HepG2 (cell line): ENCODE results near the gene ZNF644. TPM values are rescaled to one million over a fixed set of nuclear protein-coding genes. Genes with fewer than 3 reads are reported as not detected.

ENCODE experiments used
- ATF6 ChIP-seq: sonication (generic); formaldehyde crosslinking; conservative IDR thresholded peaks from 2 replicates; pipeline ENCODE4 v1.4.0; 2020; ENCODE audit warnings: missing genetic modification reagents
- ETV6 ChIP-seq: sonication (generic); formaldehyde crosslinking; conservative IDR thresholded peaks from 2 replicates; pipeline ENCODE4 v1.4.0; 2020; ENCODE audit warnings: missing genetic modification reagents
- FOSL2 ChIP-seq: sonication (generic); formaldehyde crosslinking; IDR thresholded peaks from 2 replicates; pipeline ENCODE4 v1.4.0; 2020; ENCODE audit warnings: missing genetic modification reagents
- KDM6A ChIP-seq: IDR thresholded peaks from 2 replicates; pipeline ENCODE4 v1.6.1; 2016; ENCODE audit warnings: low read depth
- PAF1 ChIP-seq: IDR thresholded peaks from 2 replicates; pipeline ENCODE4 v1.6.1; 2016; ENCODE audit warnings: missing genetic modification reagents, missing compliant biosample characterization
- POGZ ChIP-seq: sonication (generic); formaldehyde crosslinking; IDR thresholded peaks from 2 replicates; pipeline ENCODE4 v1.4.0; 2020; ENCODE audit warnings: mild to moderate bottlenecking, missing genetic modification reagents
- RNF2 ChIP-seq: fragments of 450-650 bp; conservative IDR thresholded peaks from 2 replicates; pipeline ENCODE4 v1.6.1; 2016; ENCODE audit warnings: low read depth
- SOX13 ChIP-seq, 3 experiments: fragments of 450-650 bp in 1 of 3; sonication (generic) in 1 of 3; formaldehyde crosslinking in 1 of 3; IDR thresholded peaks in 2 of 3; conservative IDR thresholded peaks in 1 of 3; 2 replicates each; pipeline versions ENCODE4 v1.5.0 to v1.6.1; 2016 to 2020; ENCODE audit warnings: antibody characterized with exemption in 1 of 3, mild to moderate bottlenecking in 1 of 3, missing compliant biosample characterization in 1 of 3, missing genetic modification reagents in 1 of 3, moderate library complexity in 1 of 3
- ZBED4 ChIP-seq: sonication (generic); formaldehyde crosslinking; IDR thresholded peaks from 2 replicates; pipeline ENCODE4 v1.4.0; 2020; ENCODE audit warnings: missing genetic modification reagents, borderline replicate concordance
- ZBTB10 ChIP-seq: sonication (generic); formaldehyde crosslinking; IDR thresholded peaks from 2 replicates; pipeline ENCODE4 v1.4.0; 2020; ENCODE audit warnings: missing genetic modification reagents, borderline replicate concordance
- ZBTB39 ChIP-seq: sonication (generic); formaldehyde crosslinking; IDR thresholded peaks from 2 replicates; pipeline ENCODE4 v1.5.0; 2020; ENCODE audit warnings: missing genetic modification reagents
- ZBTB8A ChIP-seq: sonication (generic); formaldehyde crosslinking; IDR thresholded peaks from 2 replicates; pipeline ENCODE4 v1.4.0; 2020; ENCODE audit warnings: mild to moderate bottlenecking, low read depth, missing genetic modification reagents, borderline replicate concordance
- ZFP41 ChIP-seq: sonication (generic); formaldehyde crosslinking; IDR thresholded peaks from 2 replicates; pipeline ENCODE4 v1.4.0; 2020; ENCODE audit warnings: mild to moderate bottlenecking, missing genetic modification reagents, borderline replicate concordance
- ZNF136 ChIP-seq: sonication (generic); formaldehyde crosslinking; IDR thresholded peaks from 2 replicates; pipeline ENCODE4 v1.8.1; 2022; ENCODE audit warnings: low read depth, mild to moderate bottlenecking, moderate library complexity, missing genetic modification reagents
- ZNF275 ChIP-seq: sonication (generic); formaldehyde crosslinking; IDR thresholded peaks from 2 replicates; pipeline ENCODE4 v1.8.0; 2022; ENCODE audit warnings: missing genetic modification reagents, mild to moderate bottlenecking, inconsistent platforms, borderline replicate concordance
- ZNF468 ChIP-seq: sonication (generic); formaldehyde crosslinking; IDR thresholded peaks from 2 replicates; pipeline ENCODE4 v1.8.0; 2022; ENCODE audit warnings: mild to moderate bottlenecking, moderate library complexity, missing genetic modification reagents
- ZNF616 ChIP-seq: sonication (generic); formaldehyde crosslinking; IDR thresholded peaks from 2 replicates; pipeline ENCODE4 v1.5.0; 2020; ENCODE audit warnings: low read depth, mild to moderate bottlenecking, missing genetic modification reagents
- polyA plus RNA-seq, 8 experiments: library from polyadenylated mRNA; depleted of rRNA in 3 of 8; stranded (reverse) in 7 of 8; unstranded in 1 of 8; fragments of >200 nt; fragmentation: Illumina TruSeq in 4 of 8; extraction: Trizol in 4 of 8; gene quantifications; 2 replicates each; pipeline versions ENCODE4 v1.2.1 to v1.2.3, GENCODE V29; 2011 to 2016; ENCODE audit warnings: low read depth in 4 of 8, missing spikeins in 1 of 8, mixed read lengths in 1 of 8; ENCODE audit not compliant: insufficient read depth in 1 of 8
- total RNA-seq, 5 experiments: library from RNA; depleted of rRNA; stranded (reverse); fragments of >200 nt; fragmentation: Illumina TruSeq; extraction: Trizol; gene quantifications; 2 replicates each; pipeline ENCODE4 v1.2.3, GENCODE V29; 2016; ENCODE audit warnings: low read depth in 1 of 5

ZNF644 gene
- total and polyA plus RNA-seq, 2 of the 13 experiments (the other 11 are each of a cell fraction or from before 2014, with no cell fraction given) = 17.7 to 51.7 TPM

- no peak for TF ChIP-seq ZNF468 (CRISPR knock-in tag)
- TF ChIP-seq KDM6A (CRISPR knock-in tag) = no peak
- no peak for TF ChIP-seq ZBTB10 (CRISPR knock-in tag)
- no peak for TF ChIP-seq ETV6 (CRISPR knock-in tag)
- no peak for TF ChIP-seq ZNF616 (CRISPR knock-in tag)
- TF ChIP-seq ATF6 = no peak
- no peak for TF ChIP-seq ZBTB39 (CRISPR knock-in tag)
- TF ChIP-seq ZFP41 (CRISPR knock-in tag) = no peak
- no peak for TF ChIP-seq ZBED4 (CRISPR knock-in tag)
- TF ChIP-seq RNF2 = no peak
- no peak for TF ChIP-seq PAF1
- TF ChIP-seq FOSL2 (CRISPR knock-in tag) = no peak
- TF ChIP-seq POGZ (CRISPR knock-in tag) = peak; percentile 44; the same call in 1 of the 2 replicates
- TF ChIP-seq ZBTB8A (CRISPR knock-in tag) = no peak
- no peak for TF ChIP-seq SOX13 (IDR thresholded peaks at IDR 0.05)
- TF ChIP-seq SOX13 (CRISPR knock-in tag; conservative IDR thresholded peaks at IDR 0.05 in 1 of 2, IDR thresholded peaks at IDR 0.05 in 1 of 2) = peak in 1 of 2 experiments; percentile 75; a peak in 1 of 4 replicates
- TF ChIP-seq ZNF136 (CRISPR knock-in tag) = no peak
- no peak for TF ChIP-seq ZNF275
Observed at GRCh38 chr1:91026320-91026719, 4.5 kb upstream of the ZNF644 start (continued).
